Measurements from ENCODE around the gene SLC66A2. TPM values are rescaled to one million over a fixed set of nuclear protein-coding genes. Genes with fewer than 3 reads are reported as not detected.

Gene SLC66A2
- total RNA-seq, 1 donor from 2014 or later: 47.6 TPM

- no peak for DNase-seq (ENCODE audit: low read depth, low spot score)
Measured at GRCh38 chr18:79938196-79938595, 13.3 kb downstream of the SLC66A2 start.

GRCh38 chr18:79937103-79937860 is 14.2 kb downstream of the SLC66A2 start:
- DNase-seq (ENCODE audit: low read depth, low spot score): no peak

GRCh38 chr18:79936641-79937040 is 14.8 kb downstream of the SLC66A2 start:
- DNase-seq (ENCODE audit: low read depth, low spot score): no peak

DNA sequence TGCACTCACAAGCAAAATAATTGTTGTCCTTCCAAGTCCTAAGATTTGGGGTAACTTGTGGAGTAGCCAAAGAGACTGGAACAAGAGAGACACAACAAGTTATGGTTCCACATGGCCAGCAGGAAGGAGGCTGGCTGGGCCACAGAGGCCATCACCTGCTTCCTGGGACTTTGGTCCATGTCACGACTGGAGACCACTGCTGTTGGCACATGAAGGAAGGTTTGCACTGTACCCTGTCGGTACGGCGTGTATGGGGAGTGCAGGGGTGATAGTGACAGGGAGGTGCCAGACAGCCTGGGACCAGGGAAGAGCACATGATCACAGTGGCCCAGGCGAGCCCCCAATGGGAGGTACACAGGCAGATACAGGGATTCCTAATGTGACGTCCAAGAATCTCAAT is 15.5 kb downstream of the SLC66A2 start:
- DNase-seq (ENCODE audit: low read depth, low spot score): no peak

DNA sequence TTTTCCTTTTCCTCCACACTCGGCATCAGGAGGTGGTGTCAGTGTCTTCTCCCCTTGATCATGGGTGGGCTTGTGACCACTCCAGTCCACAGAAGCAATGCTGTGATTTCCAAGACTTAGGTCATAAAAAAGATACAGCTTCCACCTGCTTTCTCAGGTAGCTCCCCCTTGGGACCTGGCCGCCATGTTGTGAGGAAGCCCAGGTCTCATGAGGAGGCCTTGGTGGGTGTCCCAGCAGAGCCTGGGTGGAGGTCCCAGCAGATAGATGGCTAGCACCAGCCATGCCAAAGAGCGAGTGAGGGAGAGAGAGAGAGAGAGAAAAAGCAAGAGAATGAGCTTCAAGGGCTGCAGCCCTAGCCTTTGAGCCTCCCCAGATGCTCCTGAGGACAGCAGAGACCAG is 16.0 kb downstream of the SLC66A2 start:
- no peak for DNase-seq (ENCODE audit: low read depth, low spot score)

- no peak for DNase-seq (ENCODE audit: low read depth, low spot score)
Measured at GRCh38 chr18:79935098-79935480, 16.4 kb downstream of the SLC66A2 start.

- no peak for DNase-seq (ENCODE audit: low read depth, low spot score)
Measured at GRCh38 chr18:79934311-79935097, 16.9 kb downstream of the SLC66A2 start.

DNA sequence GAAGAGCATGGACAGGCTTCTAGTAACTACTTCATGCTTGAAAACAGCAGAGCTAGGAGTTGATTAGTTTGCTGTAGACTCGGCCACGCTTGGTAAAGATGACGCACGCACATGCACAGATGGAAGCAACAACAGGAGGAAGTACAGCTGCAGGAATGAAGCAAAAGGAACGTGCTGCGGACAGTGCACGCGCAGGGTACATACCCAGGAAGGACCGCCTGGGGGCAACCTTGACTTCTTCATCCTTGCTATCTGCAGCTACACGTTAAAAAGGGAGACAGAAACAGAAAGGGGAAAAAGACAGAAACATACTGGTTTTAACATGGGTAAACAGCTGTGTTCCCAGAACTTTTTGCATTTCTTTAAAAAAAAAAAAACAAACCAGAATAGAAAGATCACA is 17.7 kb downstream of the SLC66A2 start:
- DNase-seq (ENCODE audit: low read depth, low spot score): no peak

- no peak for DNase-seq (ENCODE audit: low read depth, low spot score)
Measured at GRCh38 chr18:79932907-79933306, 18.5 kb downstream of the SLC66A2 start.

DNA sequence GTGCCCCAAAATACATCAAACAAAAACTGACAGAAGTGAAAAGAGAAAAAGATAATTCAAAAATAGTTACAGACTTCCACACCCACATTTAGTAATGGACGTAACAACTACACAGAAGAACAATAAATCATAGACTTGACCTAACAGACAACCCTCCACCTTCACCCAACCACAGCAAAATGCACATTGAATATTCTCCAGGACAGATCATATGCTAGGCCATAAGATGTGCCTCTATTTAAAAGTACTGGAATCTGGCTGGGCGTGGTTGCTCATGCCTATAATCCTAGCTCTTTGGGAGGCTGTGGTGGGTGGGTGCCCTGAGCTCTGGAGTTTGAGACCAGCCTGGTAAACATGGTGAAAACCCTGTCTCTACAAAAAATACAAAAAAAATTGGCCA is 20.0 kb downstream of the SLC66A2 start:
- DNase-seq (ENCODE audit: low read depth, low spot score): no peak

GRCh38 chr18:79930020-79930642 is 21.3 kb downstream of the SLC66A2 start:
- no peak for DNase-seq (ENCODE audit: low read depth, low spot score)

DNA sequence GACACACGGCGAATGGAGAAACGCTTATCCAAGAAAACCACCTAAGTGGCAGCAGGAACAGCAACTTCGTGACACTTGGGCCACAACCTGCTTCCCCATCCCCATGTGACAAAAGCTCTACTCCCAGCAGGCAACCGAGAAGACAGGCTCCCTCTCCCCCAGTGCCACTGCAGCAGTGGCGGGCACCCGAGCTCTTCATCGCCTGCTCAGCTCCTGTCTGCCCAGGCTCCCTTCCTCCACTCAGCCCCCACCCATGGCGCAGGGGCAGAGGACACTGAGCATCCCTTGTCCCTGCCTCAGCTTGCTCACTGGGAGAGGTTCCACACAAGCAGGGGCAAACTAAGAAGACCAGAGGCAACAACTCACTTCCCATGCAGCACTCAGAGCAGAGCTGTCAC is 22.9 kb downstream of the SLC66A2 start:
- DNase-seq (ENCODE audit: low read depth, low spot score): no peak

DNA sequence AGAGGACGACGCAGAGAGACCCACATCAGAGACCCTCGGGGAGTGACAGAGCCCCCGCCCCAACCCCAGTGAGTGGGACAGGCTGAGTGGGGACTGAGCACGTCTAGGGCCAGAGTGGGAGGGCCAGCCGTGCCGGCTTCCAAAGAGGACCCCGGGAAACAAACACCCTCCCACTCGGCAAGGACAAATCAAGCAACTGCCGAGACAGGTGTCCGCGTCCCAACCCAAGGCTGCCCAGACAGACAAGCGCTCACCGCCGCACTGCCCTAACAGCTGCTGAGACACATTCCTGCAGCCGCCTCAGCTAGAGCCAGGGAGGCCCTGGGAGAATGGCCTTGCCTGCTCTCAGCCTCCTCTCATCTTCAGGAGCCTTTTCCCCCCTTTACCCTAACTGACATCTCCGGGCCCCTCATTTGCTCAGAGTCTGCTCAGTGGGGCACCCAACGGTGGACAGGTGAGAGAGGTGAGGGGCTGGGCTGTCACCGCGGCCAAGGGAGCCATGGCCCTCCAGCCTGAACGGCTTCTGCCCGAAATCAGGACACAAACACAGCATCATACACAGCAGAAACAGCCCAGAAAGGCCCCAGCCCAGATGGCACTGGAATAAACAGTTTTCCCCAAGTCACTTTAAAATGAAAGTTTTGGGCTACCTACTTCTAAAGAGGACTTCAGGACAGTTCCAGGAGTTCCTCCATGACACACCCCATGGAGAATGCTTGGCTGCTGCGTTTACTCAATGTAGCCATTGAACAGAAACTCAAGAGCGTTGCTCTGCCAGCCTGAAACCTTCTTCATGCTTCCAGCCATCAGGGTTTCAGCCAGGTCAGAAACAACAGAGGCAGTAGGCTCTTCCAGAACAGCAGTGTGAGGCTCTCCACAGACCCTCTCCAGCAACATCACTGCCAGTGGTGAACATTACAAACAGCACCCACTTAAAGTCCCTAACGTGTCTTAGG is 23.6 kb downstream of the SLC66A2 start:
- no peak for DNase-seq (ENCODE audit: low read depth, low spot score)

DNA sequence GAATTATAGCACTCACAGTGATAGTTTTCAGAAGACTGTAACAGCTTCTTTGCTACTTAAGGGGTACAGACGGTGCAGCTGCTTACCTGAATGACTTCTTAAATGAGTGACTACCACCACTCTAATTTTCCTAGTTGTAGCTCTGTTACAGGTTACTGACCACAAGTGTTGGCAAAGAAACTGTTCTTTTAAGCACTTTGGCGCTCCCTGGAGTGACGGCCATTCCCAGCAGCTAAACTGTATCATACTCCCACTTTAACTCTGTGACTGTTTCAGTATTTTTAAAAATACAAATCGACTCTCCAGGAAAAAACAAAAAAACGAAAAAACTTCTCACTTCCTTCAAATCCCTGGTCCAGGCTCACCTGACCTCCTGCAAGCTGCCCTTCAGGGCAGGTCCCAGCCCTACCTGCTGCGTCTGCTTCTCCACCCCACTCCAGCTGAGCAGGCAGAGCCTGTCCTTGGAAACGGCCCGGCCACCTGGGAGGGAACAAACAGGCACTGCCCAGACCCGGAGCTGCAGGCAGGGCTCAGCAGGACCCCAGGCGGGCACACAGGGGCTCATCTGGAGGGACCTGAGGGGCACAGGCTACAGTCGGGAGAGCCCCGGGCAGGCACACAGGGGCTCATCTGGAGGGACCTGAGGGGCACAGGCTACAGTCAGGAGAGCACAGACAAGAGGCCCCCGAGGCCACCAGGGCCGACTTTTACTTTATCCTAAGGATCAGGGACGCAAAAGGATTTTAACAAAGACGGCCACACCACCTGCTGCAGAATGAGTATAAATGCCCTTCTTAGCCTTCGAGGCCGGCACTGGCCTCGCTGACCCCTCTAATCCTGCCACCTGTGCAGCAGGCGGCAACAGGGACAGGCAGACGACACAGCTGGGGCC is 24.5 kb downstream of the SLC66A2 start:
- no peak for DNase-seq (ENCODE audit: low read depth, low spot score)

GRCh38 chr18:79926306-79926705 is 25.1 kb downstream of the SLC66A2 start:
- no peak for DNase-seq (ENCODE audit: low read depth, low spot score)

GRCh38 chr18:79924814-79925731 is 26.4 kb downstream of the SLC66A2 start:
- no peak for DNase-seq (ENCODE audit: low read depth, low spot score)

DNA sequence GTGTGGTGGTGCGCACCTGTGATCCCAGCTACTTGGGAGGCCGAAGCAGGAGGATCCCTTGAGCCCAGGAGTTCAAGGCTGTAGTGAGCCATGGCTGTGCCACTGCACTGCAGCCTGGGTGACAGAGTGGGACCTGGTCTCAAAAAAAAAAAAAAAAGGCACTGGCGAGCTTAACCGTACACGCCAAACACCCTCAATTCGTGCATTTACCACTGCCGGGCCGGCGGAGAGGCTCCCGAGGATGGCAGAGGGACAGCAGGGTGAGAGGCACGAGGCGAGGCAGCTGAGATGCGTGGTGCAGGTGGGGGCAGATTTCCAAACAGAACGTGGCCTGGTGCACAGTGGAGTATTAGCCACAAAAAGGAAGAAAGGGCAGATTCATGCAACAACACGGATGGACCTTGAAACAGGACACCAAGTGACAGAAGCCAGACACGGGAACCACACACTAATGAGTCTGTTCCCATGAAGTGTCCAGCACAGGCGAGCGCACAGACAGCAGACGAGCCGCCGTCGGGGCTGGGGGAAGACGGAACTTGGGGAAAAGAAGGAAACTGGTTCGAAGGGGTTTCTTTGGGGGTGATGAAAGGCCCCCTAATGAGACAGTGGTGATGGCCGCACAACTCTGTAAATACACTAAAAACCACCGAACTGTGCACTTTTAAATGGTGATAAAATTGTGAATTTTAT is 27.4 kb downstream of the SLC66A2 start:
- no peak for DNase-seq (ENCODE audit: low read depth, low spot score)

- DNase-seq (ENCODE audit: low read depth, low spot score): no peak
Measured at GRCh38 chr18:79922971-79923411, 28.5 kb downstream of the SLC66A2 start.

Data from pulmonary artery endothelial cell (primary cell).